Right lung (tissue), 5 donors: ENCODE measurements around the gene REPIN1. TPM values are rescaled to one million over a fixed set of nuclear protein-coding genes. Genes with fewer than 3 reads are reported as not detected.

Source experiments
- DNase-seq, 2 donors: peaks; one replicate each; pipeline ENCODE4 v3.0.0-alpha.2; 2013
- polyA plus RNA-seq, 5 donors: library from polyadenylated mRNA; unstranded; fragments of 120-200 nt; gene quantifications; one replicate each; pipeline versions ENCODE4 v1.2.1 to v1.2.3, GENCODE V29; 2013; ENCODE audit warnings: inconsistent platforms in 1 of 5, low replicate concordance in 1 of 5; ENCODE audit not compliant: insufficient read length in 5 of 5, insufficient read depth in 1 of 5

REPIN1 gene
- polyA plus RNA-seq, 5 donors = 51.0 to 85.1 (median 76.9) TPM

DNA sequence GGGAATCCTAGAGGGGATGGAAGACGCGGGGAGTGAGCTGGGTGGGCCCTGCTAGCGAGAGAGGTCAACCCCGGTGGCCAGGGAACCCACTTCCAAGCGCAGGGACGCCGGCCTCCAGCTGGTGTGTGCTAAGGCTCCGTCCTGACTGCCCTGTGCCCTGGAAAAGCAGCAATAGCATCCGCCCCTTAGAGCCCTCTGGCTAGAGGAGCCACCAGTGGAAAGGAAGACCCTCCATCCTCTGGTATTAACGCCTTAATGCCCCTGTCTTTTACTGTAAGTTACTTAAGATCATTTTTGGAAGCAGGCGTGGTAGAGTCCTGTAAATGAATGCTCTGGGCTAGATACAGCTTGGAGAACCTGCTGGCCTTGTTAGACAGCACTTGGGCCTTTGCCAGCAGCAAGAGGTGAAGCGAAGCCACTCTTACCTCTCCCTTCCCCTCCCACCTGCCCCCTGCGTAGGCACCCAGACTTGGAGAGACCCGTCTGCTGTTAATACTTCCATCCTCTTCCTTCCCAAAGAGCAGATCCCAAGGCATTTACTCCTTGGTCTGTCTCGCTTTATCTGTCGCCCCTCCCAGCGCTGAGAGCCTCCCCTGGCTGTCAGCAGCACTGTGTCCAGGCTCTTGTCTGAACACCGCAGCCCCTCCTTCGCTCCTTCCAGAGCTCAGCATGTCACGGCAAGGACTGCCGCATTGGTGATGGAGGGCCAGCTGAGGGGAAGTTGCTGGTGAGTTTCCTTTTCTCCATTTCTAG lies 4.6 kb downstream of the REPIN1 start:
- peak in 1 of 2 donors; percentile 47 for DNase-seq

DNA sequence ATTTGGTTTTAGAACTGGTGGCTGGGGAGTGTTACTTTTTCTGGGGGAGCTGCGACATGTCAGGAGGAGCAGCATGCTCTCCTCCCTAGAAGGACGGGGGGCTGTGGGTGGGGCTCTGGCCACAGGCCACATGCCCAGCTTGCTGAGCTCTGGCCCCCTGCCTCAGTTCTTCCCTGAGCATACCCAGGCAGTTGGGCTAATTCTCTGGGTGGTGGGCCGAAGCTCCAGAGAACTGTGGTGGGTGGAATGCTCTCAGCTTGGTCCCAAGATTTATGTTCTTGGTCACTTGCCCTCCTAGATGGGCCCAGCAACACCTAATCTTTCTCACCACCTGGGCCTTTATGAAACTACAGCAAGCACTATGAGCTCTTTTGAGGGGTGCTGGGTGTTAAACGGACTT lies 5.4 kb downstream of the REPIN1 start:
- DNase-seq = no peak

DNA sequence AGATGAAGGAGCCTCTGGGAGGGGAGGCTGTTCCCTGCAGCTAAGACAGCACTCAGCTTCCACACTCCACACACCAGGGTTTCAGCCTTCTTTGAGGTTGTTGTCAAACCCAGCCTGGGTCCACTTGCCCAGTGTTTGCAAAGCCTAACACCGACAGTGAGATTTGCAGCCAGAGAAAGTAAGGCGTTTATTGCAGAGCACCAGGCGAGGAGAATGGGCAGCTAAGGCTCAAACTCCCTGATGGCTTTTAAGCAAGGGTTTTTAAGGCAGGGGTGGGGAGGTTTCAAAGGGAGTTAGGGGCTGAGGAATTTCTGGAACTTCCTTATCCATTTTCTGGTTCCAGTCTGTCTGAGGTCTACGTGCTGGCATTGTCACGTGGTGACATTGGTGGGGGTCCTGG lies 5.8 kb downstream of the REPIN1 start:
- DNase-seq = no peak

DNA sequence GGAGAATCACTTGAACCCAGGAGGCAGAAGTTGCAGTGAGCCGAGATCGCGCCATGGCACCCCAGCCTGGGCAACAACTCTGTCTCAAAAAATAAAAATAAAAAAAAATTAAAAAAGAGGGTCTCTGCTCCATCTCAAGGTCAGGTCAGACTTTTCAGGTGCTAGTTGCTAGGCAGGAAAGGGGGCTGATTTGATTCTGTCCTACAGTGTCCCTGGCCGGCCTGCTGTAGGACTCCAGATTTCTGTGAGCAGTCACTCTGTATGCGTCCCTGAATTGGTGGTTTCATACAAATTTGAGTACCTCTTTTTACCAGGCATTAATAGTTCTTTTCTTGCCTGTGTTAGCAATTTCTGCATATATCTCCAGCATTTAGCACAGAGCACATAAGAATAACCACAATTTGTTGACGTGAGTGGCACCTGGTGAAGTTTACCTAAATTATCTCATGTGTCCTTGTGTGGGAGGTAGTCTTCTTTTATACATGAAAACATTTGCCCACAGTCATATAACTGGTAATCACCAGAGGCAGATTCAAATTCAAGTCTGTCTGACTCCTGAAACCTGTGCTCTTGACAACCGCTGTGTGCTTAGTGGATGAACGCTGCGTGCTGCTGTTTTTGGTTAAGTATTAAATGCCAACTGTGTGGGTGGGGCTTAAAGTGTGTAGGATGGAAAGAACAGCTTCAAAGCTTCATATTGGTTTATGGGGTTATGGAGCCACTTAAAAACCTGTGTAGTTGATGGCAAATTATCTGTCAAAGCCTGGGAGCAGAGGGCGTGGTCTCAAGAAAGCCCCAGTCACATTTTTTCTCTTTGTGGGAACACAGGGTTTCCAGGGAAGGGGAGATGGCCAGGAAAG lies 7.3 kb downstream of the REPIN1 start:
- no peak for DNase-seq

DNA sequence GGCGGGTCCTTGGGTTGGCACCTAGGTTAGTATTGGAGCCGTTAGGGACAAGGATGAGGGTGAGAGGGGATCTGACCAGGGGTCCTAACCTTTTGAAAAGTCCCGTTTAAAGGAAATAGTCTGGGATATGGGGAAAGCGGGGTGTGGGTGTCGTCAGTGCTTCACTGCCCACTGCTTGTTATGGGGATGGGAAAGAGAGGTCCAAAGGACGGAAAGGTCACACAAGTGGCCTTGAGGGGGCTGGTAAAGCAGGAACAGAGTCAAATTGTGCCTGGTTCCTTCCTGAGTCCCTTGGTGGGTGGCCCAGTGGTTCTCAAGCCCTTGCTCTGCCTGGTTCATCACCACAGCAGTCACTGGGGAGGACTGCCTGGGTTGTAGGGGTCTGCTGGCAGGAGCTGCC lies 7.9 kb downstream of the REPIN1 start:
- DNase-seq = no peak

DNA sequence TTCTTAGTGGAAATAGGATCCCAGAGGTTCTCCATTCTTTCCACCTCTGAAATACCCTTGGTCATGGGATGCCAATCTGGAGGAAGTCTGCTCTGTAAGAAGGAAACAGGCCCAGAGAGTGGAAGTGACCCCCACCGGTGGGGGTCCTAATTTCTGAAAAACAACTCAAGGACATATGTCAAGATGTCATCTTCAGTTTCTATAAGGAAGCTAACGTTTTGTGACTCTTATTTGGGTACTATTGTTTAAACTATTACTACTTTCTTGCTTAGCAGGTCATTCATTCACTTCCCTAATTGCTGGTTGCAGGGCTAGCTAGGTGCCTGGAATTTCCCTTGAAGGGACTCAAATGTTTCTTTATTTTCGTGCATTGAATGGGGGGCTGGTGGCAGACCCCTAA lies 8.6 kb downstream of the REPIN1 start:
- no peak for DNase-seq

DNA sequence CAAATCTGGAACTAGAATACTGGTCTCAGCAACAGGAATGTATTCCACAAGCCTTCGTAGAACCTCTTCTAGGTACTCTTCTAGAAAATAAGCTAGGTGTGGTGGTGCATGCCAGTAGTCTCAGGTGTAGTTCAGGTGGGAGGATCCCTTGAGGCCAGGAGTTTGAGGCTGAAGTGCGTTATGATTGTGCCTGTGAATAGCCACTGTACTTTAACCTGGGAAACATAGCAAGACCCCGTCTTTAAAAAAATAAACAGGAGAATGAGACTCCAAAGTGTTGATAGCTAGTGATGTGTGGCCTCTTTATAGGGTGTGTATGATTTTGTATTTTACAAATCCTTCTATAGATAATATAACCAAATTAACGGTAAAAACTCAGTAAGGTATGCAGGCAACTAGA lies 9.0 kb downstream of the REPIN1 start:
- DNase-seq = no peak

DNA sequence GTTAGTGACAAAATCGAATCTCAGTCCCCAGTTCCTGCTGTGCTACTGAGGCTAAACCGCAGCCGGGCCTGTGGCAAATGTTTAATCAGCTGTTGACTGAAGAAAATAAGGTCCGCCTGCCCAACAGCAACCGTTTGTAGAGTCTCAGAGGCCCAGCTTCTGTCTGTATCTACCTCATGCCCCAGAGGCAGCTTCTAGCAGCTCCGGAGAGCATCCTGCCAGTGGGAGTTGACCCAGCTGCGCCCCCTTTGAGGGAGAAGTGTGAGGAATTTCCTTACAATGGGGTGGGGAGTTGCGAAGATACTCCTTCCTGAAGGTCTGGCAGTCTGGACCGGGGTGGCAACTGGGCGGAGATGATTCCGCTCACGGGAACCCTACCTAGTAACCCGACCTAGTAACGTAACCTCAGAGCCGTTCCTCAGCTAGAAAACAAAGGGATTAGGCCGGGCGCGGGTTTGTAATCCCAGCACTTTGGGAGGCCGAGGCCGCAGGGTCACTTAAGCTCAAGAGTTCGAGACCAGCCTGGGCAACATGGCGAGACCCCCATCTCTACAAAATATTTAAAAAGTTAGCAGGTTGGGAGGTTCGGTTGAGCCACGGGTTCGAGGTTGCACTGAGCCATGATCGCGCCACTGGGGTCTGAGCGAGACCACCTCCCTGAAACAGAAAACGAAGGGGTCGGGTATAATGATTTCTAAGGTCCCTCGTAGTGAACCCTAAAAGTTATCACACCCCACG lies 9.7 kb downstream of the REPIN1 start:
- peak in 1 of 2 donors; percentile 58 for DNase-seq

DNA sequence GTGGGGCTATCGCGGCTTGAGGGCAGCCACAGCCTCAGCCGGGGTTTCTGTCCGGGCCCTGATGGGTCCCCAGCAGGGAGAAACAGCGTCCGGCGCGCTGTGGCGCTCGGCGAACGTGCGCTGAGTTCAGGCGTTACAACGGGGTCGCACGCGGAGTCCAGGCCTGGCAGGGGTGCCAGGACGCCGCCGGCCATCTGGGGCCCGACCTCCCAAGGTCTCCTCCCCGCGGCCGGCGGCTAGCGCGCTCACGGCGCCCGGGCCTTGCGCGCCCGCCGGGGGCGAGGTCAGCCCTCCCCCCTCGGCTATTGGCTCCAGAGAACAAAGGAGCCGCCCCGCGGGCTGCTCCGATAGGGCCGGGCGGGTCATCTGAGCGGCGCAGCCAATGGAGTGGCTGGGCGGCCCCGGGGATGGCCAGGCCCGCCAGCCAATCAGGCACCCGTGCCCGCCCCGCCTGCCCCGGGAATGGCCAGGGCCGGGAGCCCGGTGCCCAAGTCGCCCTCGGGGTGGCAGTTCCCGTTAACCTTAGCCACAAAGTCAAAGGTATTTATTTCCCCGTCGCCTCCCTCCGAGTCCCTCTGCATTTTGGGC lies 10.3 kb downstream of the REPIN1 start, which contains the start of gene ZNF775:
TSS of gene ZNF775 (plus strand) at position 478 of the 588 bp plus-strand sequence. CDS start 9,141 bp downstream, outside the sequence.
- peak; percentile 94 for DNase-seq

DNA sequence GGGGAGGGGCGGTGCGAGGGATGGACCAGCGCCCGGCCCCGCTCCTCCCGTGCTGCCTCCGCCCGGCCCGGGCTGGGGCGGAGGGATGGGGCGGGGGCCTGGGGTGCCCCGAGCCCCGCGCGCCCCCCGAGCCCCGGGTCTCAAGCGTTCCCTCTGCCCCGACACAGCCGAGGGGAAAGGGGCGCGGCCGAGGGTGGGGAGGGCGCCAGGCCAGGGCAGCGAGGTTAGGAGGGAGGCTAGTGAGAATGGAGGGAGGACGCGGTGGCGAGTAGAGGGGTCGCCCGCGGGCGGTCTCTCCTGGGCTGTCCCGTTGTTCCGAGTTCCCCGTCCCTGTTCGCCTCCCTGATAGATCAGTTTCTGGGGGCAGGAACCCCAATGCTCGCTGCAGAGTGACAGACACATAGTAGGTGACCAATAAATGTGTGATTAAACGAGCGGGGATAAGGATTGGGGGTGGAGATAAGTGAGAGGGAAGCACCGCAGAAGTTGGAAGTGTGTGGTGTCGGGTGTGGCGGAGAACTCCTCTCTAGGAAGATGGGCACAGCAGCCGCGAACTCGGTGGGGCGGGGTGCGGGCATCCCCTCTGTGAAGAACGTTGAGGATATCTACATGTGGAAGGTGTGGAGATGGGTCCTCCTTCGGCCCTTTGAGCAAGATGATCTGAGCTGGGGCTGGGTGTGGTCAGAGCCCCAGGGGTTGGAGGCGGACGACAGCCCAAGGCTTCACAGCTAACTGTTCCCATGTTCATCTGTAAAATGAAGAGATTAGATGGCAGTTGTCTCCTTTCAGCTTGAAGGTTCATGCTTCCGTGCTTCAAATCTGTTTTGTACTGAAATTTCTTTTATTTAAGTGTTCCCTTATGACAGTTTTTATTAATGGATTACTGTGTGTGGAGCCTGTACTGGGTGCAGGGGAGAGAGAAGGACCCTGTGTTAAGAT lies 11.1 kb downstream of the REPIN1 start:
- no peak for DNase-seq

DNA sequence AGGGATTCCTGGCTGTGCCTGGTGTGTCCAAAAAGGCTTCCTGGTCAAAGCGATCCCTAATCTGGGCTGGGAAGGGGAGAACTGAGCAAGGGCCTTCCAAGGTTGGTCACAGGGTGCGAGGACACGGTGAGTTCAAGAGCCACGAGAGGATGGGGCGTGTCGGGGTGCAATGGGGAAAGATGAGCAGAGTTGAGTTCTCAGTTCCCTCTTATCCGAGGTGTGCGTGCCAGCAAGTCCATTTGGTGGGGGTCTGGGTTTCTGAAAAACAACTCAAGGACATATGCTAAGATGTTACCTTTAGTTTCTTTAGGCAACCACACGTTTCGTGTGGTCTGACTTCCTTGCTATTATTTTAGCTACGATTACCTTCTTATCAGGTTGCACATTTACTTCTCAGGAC lies 11.8 kb downstream of the REPIN1 start:
- no peak for DNase-seq

DNA sequence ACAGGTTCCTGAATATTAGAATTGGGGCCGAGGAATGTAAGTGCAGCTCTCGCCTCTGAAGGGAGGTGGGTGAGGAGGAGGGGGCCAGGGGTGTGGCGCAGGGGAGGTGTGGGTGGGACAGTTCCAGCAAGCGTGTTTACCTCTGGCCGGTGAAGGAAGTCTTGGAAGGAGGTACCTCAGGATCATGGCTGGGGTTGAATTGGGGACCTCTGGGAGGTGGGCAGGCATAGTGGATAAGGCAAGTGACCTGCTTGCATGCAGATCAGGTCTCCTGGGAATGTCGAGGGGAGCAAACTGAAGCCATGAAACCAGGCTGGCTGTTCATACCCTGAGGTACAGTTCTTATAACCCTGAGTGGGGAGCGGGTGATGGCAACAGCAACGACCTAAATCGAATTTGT lies 12.5 kb downstream of the REPIN1 start:
- DNase-seq = no peak

DNA sequence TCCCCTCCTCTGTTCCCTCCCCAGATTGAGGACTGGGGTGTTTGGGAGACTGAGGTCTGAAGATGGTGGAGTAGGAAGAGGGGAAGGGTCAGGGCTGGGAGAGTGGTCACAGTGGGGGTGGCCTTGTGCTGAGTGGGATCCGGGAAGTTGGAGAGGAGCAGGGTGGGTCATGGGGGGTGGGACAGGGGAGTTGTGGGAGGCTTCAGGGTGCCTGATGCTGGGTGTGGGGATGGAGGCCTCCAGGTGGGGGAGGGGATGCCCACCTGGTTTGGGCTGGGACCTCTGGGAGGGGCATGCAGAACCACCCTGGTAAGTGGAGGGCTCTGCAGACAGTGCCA lies 13.1 kb downstream of the REPIN1 start:
- DNase-seq = no peak

DNA sequence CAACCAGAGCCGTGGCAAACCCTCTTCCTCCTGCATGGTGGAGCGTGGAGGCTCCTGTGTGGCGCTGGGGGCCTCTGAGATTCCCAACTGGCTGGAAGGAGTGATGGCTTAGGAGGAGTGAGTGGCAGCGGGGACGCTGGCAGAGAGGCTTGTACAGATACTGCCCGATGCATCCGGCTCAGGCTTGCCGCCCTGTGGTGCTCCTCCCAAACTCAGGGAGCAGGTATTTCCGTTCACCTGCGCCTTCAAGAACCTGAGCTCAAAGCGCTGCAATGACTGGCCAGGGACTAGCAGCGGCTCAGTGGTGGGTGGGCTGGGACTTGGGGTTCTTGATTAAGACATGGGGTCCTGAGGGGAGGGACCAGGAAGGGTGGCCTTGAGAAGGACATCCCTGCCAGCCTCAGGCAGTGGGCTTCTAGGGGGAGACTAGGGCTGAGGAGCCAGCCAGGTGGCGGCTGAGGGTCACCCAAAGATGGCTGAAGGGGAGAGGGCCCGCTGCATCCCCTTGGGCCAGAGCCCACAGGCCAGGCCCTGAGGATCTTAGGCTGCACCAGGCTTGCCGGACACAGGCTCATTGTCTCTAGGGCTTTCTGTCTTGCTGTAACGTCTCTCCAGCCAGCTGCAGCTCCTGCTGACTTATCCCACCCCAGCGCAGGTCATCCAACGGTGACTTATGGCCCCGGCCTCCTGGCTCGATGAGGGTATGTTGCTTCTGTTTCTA lies 13.7 kb downstream of the REPIN1 start:
- no peak for DNase-seq

DNA sequence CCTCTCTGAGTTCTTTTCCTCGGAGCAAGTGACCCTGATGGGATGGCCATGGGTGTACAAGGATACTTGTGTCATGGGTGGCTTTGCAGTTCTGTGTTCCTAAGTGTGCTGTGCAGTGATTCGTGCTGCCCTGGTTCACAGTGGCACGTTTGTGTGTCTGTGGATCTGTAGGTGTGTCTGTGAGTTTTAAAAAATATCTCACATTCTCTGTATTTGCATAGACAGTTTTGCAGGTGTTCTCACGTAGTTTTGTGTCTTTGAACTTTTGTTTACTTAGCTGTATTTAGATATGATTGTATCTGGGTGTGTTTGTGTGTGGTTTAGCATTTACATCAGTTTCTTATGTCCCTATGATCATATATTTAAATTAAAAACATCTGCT lies 14.2 kb downstream of the REPIN1 start:
- DNase-seq = no peak

DNA sequence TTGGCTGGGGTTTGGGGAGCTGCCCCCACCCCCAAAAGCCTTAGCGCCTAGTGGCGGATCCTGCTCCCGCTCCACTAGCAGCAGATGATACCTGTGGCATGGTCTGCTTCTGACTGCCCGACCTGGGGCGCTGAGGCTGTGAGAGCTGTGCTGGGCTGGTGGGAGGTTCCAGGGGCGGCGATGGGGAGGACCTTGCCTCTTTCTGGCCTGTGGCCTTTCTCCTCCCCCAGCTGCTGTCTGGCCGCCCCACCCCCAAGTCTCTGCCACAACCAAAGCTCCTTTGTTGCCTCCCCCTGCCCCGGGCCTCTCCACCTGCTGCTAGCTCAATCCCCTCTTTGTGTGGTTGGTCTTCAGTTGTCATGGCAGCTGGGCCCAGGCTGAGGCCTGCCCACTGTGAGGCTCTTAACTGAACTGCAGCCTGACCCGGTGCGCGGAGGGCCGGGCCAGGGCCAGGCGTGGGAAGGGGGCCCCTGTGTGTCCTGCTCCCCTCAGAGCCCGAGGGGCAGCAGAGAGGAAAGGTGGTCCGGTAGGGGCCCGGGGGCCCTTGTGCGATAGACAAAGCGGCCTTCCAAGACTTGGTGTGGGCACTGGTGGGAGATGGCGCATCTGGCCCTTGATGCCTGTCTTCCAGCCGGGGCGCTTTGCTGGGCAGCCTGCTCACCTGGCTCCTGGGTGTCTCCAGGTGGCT lies 15.2 kb downstream of the REPIN1 start:
- DNase-seq = peak; percentile 47

DNA sequence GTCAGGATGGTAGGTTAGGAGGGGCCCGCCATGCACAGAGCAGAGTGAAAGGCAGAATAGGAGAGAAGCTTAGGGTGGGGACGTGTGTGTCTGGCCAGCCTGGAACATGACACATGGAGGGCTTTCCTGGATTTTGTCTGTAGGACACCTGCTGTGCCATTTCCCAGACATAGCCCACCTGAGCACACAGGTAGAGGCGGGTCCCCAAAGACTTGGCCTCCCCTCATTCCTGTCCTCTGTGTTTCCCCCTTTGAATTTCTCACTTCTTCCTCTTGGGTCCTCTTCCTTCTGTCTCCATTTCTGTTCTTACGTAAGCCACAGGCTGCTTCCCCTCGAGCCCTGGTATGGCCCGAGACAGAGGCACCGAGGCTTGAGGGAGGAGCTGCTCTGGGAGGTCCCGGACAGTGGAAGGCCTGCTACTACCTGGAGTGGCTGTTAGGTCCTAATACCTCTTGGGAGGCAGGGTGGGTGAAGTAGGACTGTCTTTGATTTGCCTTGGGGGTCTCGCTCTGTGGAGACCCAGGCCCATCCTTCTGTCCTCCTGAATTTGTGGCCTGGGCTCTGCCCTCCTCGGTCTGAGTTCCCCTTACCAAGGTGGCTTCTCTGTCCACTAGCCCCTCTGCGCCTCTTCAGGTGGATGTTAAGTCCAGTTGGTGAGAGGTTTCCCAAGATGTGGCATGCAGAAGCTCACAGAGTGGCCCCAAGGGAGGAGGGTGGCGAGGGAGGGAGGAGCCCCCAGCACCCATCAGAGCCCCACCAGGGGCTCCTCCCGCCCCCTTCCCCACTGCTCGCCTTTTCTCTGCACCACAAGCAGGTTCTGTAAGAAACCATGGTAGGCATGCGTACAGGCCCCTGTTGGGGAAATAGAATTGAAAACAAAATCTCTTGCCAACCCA lies 16.0 kb downstream of the REPIN1 start:
- DNase-seq = no peak

DNA sequence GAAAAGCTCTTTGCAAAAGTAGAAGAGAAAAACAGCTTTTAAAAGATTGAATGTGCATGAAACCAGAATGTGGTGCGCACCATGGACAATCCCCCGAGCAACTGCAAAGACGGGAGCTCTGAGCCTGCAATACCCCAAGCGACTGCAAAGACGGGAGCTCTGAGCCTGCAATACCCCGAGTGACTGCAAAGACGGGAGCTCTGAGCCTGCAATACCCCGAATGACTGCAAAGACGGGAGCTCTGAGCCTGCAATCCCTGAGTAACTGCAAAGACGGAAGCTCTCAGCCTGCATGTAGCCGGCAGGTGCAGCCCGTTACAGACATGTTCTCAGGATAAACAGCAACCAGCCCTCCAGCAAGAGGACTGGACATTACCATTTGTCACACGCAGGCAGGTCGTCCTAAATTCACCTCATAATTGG lies 16.7 kb downstream of the REPIN1 start:
- no peak for DNase-seq
